ENCODE data around the gene ATP11C. TPM values are rescaled to one million over a fixed set of nuclear protein-coding genes. Genes with fewer than 3 reads are reported as not detected.

The ATP11C gene
- total RNA-seq, 4 donors from 2014 or later: 6.4 to 26.0 (median 15.4) TPM

DNA sequence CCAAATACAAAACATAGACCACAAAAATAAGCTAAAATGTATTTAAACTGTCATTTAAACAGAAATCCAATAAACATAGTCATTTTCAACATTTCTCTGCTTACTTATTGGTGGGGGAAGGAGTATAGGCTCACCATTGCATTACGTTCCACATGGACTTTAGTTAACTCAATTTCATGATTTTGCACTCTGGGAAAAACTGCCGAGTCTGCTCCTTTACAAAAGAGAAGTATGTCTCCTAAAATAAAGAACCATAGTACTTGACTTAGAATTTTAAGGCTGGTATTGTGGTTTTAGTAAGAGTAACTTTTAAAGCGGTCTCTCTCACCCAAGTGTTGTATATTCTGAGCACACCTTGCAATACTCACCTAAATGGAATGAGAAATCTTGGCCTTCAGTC lies 149.8 kb downstream of the ATP11C start:
- WGBS, 2 donors (ENCODE audit: low coverage in 1 of 2): 86 to 100% methylated on average over 3 of the region's 3 CpGs
- in situ Hi-C loops (cut with MboI; ENCODE audit: low pct_ligation_motif_present in 1 of 4, low pct_unique_long_range_greater_than_20kb in 1 of 4, low sequenced_read_pairs in 3 of 4): no loop called here
- H3K9me3 ChIP-seq: no peaks in the 10 kb centered on the region
- H3K36me3 ChIP-seq: no peaks in the 10 kb centered on the region
- H3K27ac ChIP-seq: no peak overlapping the region
- intact Hi-C loops (cut with DNase I; ENCODE audit: low total_unique reads): no loop called here
- no peaks in the 10 kb centered on the region for H3K4me1 ChIP-seq
- no peak for TF ChIP-seq POLR2AphosphoS5 (IDR thresholded peaks at IDR 0.05)
- TF ChIP-seq CTCF (IDR thresholded peaks at IDR 0.05): no peak
- TF ChIP-seq POLR2A (IDR thresholded peaks at IDR 0.05): no peak
- TF ChIP-seq EP300 (IDR thresholded peaks at IDR 0.05; ENCODE audit: low read depth): no peak
- no peak overlapping the region for H3K4me3 ChIP-seq
- no peaks in the 10 kb centered on the region for H3K27me3 ChIP-seq
- no peak for DNase-seq

GRCh38 chrX:139776599-139776998 lies 156.3 kb downstream of the ATP11C start:
- TF ChIP-seq CTCF (IDR thresholded peaks at IDR 0.05) (no peak), POLR2AphosphoS5 (IDR thresholded peaks at IDR 0.05) (no peak), POLR2A (IDR thresholded peaks at IDR 0.05) (no peak), EP300 (IDR thresholded peaks at IDR 0.05; ENCODE audit: low read depth) (no peak)
- WGBS, 2 donors (ENCODE audit: low coverage in 1 of 2): 86% methylated on average over 3 of the region's 3 CpGs; no CpG with 5 or more reads in 1 of the 2 donors
- Histone ChIP-seq H3K27me3 (no peaks in the 10 kb centered on the region), H3K27ac (no peak overlapping the region), H3K4me1 (no peaks in the 10 kb centered on the region), H3K36me3 (no peaks in the 10 kb centered on the region), H3K4me3 (no peak overlapping the region), H3K9me3 (no peaks in the 10 kb centered on the region)
- DNase-seq: no peak
- intact Hi-C loops (cut with DNase I; ENCODE audit: low total_unique reads) (no loop called here), in situ Hi-C loops (cut with MboI; ENCODE audit: low pct_ligation_motif_present in 1 of 4, low pct_unique_long_range_greater_than_20kb in 1 of 4, low sequenced_read_pairs in 3 of 4) (no loop called here)

GRCh38 chrX:139770366-139770765 lies 162.5 kb downstream of the ATP11C start:
- intact Hi-C loops (cut with DNase I; ENCODE audit: low total_unique reads): no loop called here
- no peak overlapping the region for H3K27ac ChIP-seq
- TF ChIP-seq POLR2A (IDR thresholded peaks at IDR 0.05) (no peak), EP300 (IDR thresholded peaks at IDR 0.05; ENCODE audit: low read depth) (no peak), CTCF (IDR thresholded peaks at IDR 0.05) (no peak), POLR2AphosphoS5 (IDR thresholded peaks at IDR 0.05) (no peak)
- no peaks in the 10 kb centered on the region for H3K9me3 ChIP-seq
- no peak for DNase-seq
- no peaks in the 10 kb centered on the region for H3K36me3 ChIP-seq
- no peaks in the 10 kb centered on the region for H3K27me3 ChIP-seq
- no peak overlapping the region for H3K4me3 ChIP-seq
- WGBS, 2 donors (ENCODE audit: low coverage in 1 of 2): 90 to 100% methylated on average over 1 to 2 of the region's 2 CpGs
- in situ Hi-C loops (cut with MboI; ENCODE audit: low pct_ligation_motif_present in 1 of 4, low pct_unique_long_range_greater_than_20kb in 1 of 4, low sequenced_read_pairs in 3 of 4): no loop called here
- H3K4me1 ChIP-seq: no peaks in the 10 kb centered on the region

- Histone ChIP-seq H3K4me3 (no peak overlapping the region), H3K27ac (no peak overlapping the region), H3K36me3 (no peaks in the 10 kb centered on the region), H3K4me1 (no peaks in the 10 kb centered on the region), H3K27me3 (no peaks in the 10 kb centered on the region), H3K9me3 (no peaks in the 10 kb centered on the region)
- DNase-seq: no peak
- in situ Hi-C loops (cut with MboI; ENCODE audit: low pct_ligation_motif_present in 1 of 4, low pct_unique_long_range_greater_than_20kb in 1 of 4, low sequenced_read_pairs in 3 of 4): no loop called here
- intact Hi-C loops (cut with DNase I; ENCODE audit: low total_unique reads): no loop called here
- WGBS, 2 donors (ENCODE audit: low coverage in 1 of 2): 78 to 90% methylated on average over 2 to 5 of the region's 5 CpGs
- TF ChIP-seq POLR2AphosphoS5 (IDR thresholded peaks at IDR 0.05) (no peak), CTCF (IDR thresholded peaks at IDR 0.05) (no peak), EP300 (IDR thresholded peaks at IDR 0.05; ENCODE audit: low read depth) (no peak), POLR2A (IDR thresholded peaks at IDR 0.05) (no peak)
Measured at GRCh38 chrX:139766545-139766983, 166.3 kb downstream of the ATP11C start.

Data from transverse colon (tissue), 4 donors.